ENCODE measurements around the gene CHCHD3. TPM values are rescaled to one million over a fixed set of nuclear protein-coding genes. Genes with fewer than 3 reads are reported as not detected.

CHCHD3 gene
- total RNA-seq, 1 experiment from 2014 or later, result 83.5 TPM

DNA sequence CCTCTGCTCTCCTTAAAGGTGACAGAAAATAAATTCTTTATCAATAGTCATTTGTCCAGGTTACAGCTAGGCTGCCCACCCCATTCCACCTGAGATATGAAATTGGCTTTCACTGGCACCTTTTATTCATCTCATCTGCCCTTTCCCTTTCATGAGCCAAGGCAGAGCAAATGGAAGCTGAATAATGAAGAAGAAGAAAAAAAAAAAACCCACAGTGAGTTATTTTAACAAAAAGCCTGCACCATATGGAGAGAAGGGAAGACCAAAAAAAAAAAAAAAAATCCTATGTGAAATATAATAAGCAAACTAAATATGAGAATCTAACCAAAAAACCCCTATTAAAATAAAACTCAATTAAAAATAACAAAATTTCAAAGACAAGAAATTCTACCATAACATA, 59.2 kb downstream of the CHCHD3 start:
- no peaks in the 10 kb centered on the region for H4K20me1 ChIP-seq (ENCODE audit: insufficient read depth, low read depth, low read length)
- no peak for DNase-seq
- H3K9me3 ChIP-seq (ENCODE audit: low read length), result peaks cover 4% of the 10 kb centered on the region

DNA sequence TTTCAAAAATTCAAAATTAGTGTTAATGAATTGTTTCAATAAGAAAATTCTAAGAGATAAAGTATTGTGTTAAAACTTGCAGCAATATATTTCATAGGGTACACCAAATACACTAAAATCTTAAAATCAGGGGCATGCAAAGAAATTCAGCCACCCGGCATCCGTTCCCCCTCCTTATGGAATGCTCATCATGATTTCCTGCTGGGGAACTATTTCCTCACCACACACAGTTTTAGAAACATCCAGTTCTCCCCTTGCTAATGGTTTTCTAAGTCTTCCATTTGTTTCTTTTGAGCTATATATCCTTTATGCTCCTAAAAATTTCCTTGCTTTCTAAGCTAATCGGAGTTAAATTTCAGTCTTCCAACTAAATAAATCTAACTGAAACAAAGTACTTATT, 60.7 kb downstream of the CHCHD3 start:
- Histone ChIP-seq H3K79me2 (ENCODE audit: low read length) (peaks cover 89% of the 10 kb centered on the region), H3K27me3 (ENCODE audit: low read length) (no peaks in the 10 kb centered on the region), H3K4me3 (ENCODE audit: low read length) (no peak overlapping the region), H3K4me1 (ENCODE audit: low read length) (no peaks in the 10 kb centered on the region), H3K9ac (ENCODE audit: low read length) (no peak overlapping the region), H3K27ac (ENCODE audit: low read length) (no peak overlapping the region), H4K20me1 (ENCODE audit: insufficient read depth, low read depth, low read length) (no peaks in the 10 kb centered on the region), H3K4me2 (ENCODE audit: low read depth, low read length, poor library complexity, severe bottlenecking) (no peak overlapping the region), H3K9me3 (ENCODE audit: low read length) (no peaks in the 10 kb centered on the region), H2AFZ (ENCODE audit: low read length) (no peak overlapping the region), H3K36me3 (ENCODE audit: insufficient read depth, low read length) (peaks cover 15% of the 10 kb centered on the region; the same call in 1 of the 2 replicates), H3K9me2 (replicated peaks; ENCODE audit: insufficient read depth, low read length) (no peaks in the 10 kb centered on the region)
- no peak for DNase-seq

More for the DNA sequence above, 59.2 kb downstream of the CHCHD3 start:
- no peak overlapping the region for H3K4me3 ChIP-seq (ENCODE audit: low read length)
- peaks cover 16% of the 10 kb centered on the region for H3K36me3 ChIP-seq (ENCODE audit: insufficient read depth, low read length)
- no peak overlapping the region for H3K9ac ChIP-seq (ENCODE audit: low read length)
- H3K27ac ChIP-seq (ENCODE audit: low read length), result no peak overlapping the region
- no peaks in the 10 kb centered on the region for H3K27me3 ChIP-seq (ENCODE audit: low read length)
- peaks cover 87% of the 10 kb centered on the region for H3K79me2 ChIP-seq (ENCODE audit: low read length)
- H3K4me2 ChIP-seq (ENCODE audit: low read depth, low read length, poor library complexity, severe bottlenecking), result no peak overlapping the region
- H3K9me2 ChIP-seq (replicated peaks; ENCODE audit: insufficient read depth, low read length), result no peaks in the 10 kb centered on the region
- H2AFZ ChIP-seq (ENCODE audit: low read length), result no peak overlapping the region
- no peaks in the 10 kb centered on the region for H3K4me1 ChIP-seq (ENCODE audit: low read length)

DNA sequence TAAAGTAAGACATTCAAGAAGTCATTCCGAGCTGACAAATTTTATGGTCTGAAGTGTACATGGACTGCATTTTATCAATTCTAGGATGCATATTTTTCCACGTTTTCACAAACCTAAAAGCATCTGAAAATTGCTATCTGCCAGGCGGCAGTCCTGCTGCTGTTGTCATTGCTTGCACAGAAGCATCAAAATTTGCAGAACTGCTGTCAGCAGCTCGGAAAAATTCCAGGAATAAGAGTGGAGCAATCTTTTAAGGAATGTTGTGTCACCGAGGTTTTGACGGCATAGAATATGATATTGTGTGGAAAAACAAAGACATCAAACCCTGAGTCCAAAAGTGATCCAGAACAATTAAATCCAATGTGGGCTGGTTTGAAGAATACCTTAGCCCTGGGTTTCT, 61.4 kb downstream of the CHCHD3 start:
- H3K9ac ChIP-seq (ENCODE audit: low read length), result no peak overlapping the region
- H3K4me3 ChIP-seq (ENCODE audit: low read length), result no peak overlapping the region
- H4K20me1 ChIP-seq (ENCODE audit: insufficient read depth, low read depth, low read length), result no peaks in the 10 kb centered on the region

DNA sequence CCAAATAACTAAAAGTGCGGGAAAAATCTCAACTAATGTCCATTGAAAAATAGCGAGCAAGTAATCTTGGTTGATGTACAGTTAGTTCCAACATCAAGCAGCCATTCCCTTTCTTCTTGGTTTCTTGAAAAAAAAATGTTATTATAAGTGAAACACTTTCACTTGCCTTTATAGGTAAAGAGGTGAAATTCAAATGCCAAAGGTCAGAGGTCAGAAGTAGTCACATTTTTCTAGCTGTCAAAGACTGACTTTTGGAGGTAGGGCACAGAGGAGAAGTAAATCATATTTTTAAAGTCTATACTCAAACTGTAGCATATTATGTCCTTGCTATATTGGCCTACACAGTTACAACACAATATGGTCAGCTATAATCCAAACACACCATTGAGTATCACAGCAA, 62.3 kb downstream of the CHCHD3 start:
- no peaks in the 10 kb centered on the region for H3K27me3 ChIP-seq (ENCODE audit: low read length)
- H3K79me2 ChIP-seq (ENCODE audit: low read length), result peaks cover 87% of the 10 kb centered on the region
- no peaks in the 10 kb centered on the region for H4K20me1 ChIP-seq (ENCODE audit: insufficient read depth, low read depth, low read length)
- H3K9ac ChIP-seq (ENCODE audit: low read length), result no peak overlapping the region
- no peak overlapping the region for H3K4me3 ChIP-seq (ENCODE audit: low read length)
- no peaks in the 10 kb centered on the region for H3K9me3 ChIP-seq (ENCODE audit: low read length)
- H2AFZ ChIP-seq (ENCODE audit: low read length), result no peak overlapping the region
- H3K4me2 ChIP-seq (ENCODE audit: low read depth, low read length, poor library complexity, severe bottlenecking), result no peak overlapping the region
- no peaks in the 10 kb centered on the region for H3K4me1 ChIP-seq (ENCODE audit: low read length)
- H3K27ac ChIP-seq (ENCODE audit: low read length), result no peak overlapping the region
- no peaks in the 10 kb centered on the region for H3K9me2 ChIP-seq (replicated peaks; ENCODE audit: insufficient read depth, low read length)
- no peak for DNase-seq
- H3K36me3 ChIP-seq (ENCODE audit: insufficient read depth, low read length), result peaks cover 19% of the 10 kb centered on the region; the same call in 1 of the 2 replicates

More for the DNA sequence above, 61.4 kb downstream of the CHCHD3 start:
- Histone ChIP-seq H3K27ac (ENCODE audit: low read length) (no peak overlapping the region), H3K9me2 (replicated peaks; ENCODE audit: insufficient read depth, low read length) (no peaks in the 10 kb centered on the region), H3K4me1 (ENCODE audit: low read length) (no peaks in the 10 kb centered on the region), H3K36me3 (ENCODE audit: insufficient read depth, low read length) (peaks cover 18% of the 10 kb centered on the region; the same call in 1 of the 2 replicates), H3K79me2 (ENCODE audit: low read length) (peaks cover 89% of the 10 kb centered on the region), H2AFZ (ENCODE audit: low read length) (no peak overlapping the region), H3K4me2 (ENCODE audit: low read depth, low read length, poor library complexity, severe bottlenecking) (no peak overlapping the region), H3K9me3 (ENCODE audit: low read length) (no peaks in the 10 kb centered on the region), H3K27me3 (ENCODE audit: low read length) (no peaks in the 10 kb centered on the region)
- no peak for DNase-seq

DNA sequence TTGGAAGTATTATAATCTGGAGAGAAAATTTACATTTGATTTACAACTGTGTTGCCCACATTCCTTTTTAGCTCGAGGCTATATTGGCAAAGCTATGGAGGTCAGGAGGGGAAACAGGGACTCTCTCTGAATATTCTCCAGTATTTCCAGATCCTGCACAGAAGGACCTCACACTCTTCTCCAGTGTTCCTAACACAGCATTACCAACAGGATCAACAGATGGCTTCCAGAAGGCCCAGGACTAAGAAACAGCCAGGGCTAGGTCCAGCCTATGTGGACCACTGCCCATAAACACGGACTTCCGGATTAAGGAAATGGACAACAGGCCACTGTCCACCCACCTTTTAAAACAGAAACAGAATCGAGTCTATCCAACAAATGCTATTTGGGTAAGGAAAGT, 65.3 kb downstream of the CHCHD3 start:
- Histone ChIP-seq H3K4me1 (ENCODE audit: low read length) (no peaks in the 10 kb centered on the region), H3K27ac (ENCODE audit: low read length) (no peak overlapping the region), H3K4me3 (ENCODE audit: low read length) (no peak overlapping the region)

DNA sequence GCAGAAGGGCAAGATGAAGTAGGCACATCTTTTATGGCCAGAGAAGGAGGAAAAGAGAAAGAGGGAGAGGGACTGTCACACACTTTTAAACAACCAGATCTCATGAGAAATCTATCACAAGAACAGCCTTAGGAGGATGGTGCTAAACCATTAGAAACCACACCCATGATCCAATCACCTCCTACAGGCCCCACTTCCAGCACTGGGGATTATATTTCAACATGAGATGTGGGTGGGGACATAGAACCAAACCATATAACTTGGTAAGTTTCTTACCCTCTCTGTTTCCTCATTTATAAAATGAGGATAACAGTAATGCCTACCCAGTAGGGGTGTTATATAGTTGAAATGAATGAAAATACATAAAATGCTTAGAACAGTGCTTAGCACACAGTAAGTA, 66.0 kb downstream of the CHCHD3 start:
- Histone ChIP-seq H4K20me1 (ENCODE audit: insufficient read depth, low read depth, low read length) (no peaks in the 10 kb centered on the region), H3K4me2 (ENCODE audit: low read depth, low read length, poor library complexity, severe bottlenecking) (no peak overlapping the region), H3K27ac (ENCODE audit: low read length) (no peak overlapping the region), H3K79me2 (ENCODE audit: low read length) (peaks cover 91% of the 10 kb centered on the region), H3K4me1 (ENCODE audit: low read length) (no peaks in the 10 kb centered on the region), H3K4me3 (ENCODE audit: low read length) (no peak overlapping the region), H3K9ac (ENCODE audit: low read length) (no peak overlapping the region), H2AFZ (ENCODE audit: low read length) (no peak overlapping the region), H3K9me2 (replicated peaks; ENCODE audit: insufficient read depth, low read length) (no peaks in the 10 kb centered on the region), H3K27me3 (ENCODE audit: low read length) (no peaks in the 10 kb centered on the region), H3K36me3 (ENCODE audit: insufficient read depth, low read length) (peaks cover 19% of the 10 kb centered on the region; the same call in 1 of the 2 replicates), H3K9me3 (ENCODE audit: low read length) (no peaks in the 10 kb centered on the region)
- no peak for DNase-seq

More for the DNA sequence above, 65.3 kb downstream of the CHCHD3 start:
- H3K27me3 ChIP-seq (ENCODE audit: low read length), result no peaks in the 10 kb centered on the region
- no peak overlapping the region for H3K4me2 ChIP-seq (ENCODE audit: low read depth, low read length, poor library complexity, severe bottlenecking)
- H3K79me2 ChIP-seq (ENCODE audit: low read length), result peaks cover 91% of the 10 kb centered on the region
- H3K9me2 ChIP-seq (replicated peaks; ENCODE audit: insufficient read depth, low read length), result no peaks in the 10 kb centered on the region
- no peak overlapping the region for H2AFZ ChIP-seq (ENCODE audit: low read length)
- H4K20me1 ChIP-seq (ENCODE audit: insufficient read depth, low read depth, low read length), result no peaks in the 10 kb centered on the region
- no peaks in the 10 kb centered on the region for H3K9me3 ChIP-seq (ENCODE audit: low read length)
- DNase-seq, result no peak
- no peak overlapping the region for H3K9ac ChIP-seq (ENCODE audit: low read length)
- peaks cover 19% of the 10 kb centered on the region; the same call in 1 of the 2 replicates for H3K36me3 ChIP-seq (ENCODE audit: insufficient read depth, low read length)

DNA sequence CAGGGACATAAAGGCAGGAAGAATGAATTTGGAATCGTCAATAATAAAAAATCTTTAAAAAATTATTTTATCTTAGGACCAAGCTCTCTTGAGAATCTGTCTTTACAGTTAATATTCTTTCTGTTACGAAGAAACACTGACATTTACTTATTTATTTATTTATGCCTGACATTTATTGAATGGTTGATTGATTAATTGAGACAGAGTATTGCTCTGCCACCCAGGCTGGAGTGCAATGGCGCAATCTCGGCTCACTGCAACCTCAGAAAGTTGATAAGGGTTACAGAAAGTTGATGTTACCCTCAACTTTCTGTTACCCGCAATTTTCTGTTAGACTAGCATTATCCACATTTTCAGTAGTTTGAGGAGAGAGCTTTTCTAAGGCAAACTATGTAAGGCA, 70.1 kb downstream of the CHCHD3 start:
- DNase-seq, result no peak
- Histone ChIP-seq H3K27me3 (ENCODE audit: low read length) (no peaks in the 10 kb centered on the region), H2AFZ (ENCODE audit: low read length) (no peak overlapping the region), H3K9me3 (ENCODE audit: low read length) (no peaks in the 10 kb centered on the region), H3K9ac (ENCODE audit: low read length) (no peak overlapping the region), H4K20me1 (ENCODE audit: insufficient read depth, low read depth, low read length) (no peaks in the 10 kb centered on the region), H3K9me2 (replicated peaks; ENCODE audit: insufficient read depth, low read length) (no peaks in the 10 kb centered on the region), H3K36me3 (ENCODE audit: insufficient read depth, low read length) (peaks cover 11% of the 10 kb centered on the region), H3K4me2 (ENCODE audit: low read depth, low read length, poor library complexity, severe bottlenecking) (no peak overlapping the region), H3K4me1 (ENCODE audit: low read length) (no peaks in the 10 kb centered on the region), H3K79me2 (ENCODE audit: low read length) (peaks cover 95% of the 10 kb centered on the region), H3K27ac (ENCODE audit: low read length) (no peak overlapping the region), H3K4me3 (ENCODE audit: low read length) (no peak overlapping the region)

DNA sequence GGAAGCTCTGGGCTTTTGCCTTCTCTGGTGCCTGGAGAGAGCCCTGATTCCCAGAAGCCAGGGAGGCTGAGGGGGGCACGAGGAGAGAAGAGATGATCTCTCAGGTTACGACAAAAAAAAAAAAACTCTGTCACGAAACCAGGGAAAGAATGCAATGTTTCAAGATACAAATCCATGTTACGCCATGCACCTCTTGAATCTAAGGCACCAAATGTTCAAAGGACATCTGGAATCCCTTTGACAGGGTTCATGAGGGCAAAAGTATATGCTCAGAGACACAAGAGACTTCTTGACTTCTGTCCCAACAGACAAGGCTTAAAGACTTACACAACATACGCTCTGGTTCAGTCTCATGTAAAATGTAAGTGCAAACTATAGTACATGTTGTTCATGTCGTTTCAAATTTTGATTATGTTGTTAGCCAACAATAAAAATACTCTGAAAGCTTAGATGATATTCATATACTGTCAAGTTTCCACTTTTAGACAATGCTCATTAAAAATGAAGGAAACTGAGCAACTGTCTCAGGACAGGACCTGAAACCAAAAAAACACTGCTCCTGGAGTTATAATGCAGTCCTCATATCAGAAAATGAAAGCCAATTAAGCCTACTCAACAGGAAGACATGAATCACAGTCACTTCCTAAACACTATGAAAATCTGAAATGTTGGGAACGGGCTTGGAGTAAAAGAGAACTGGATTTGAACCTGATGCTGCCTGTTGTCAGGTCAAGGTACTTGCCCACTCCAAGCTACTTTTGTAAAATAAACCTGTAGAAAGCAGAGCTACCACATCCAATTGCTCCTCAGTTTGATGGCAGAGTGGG, 72.3 kb downstream of the CHCHD3 start:
- H3K79me2 ChIP-seq (ENCODE audit: low read length), result peaks cover 93% of the 10 kb centered on the region
- no peak for DNase-seq
- no peak overlapping the region for H2AFZ ChIP-seq (ENCODE audit: low read length)

More for the DNA sequence above, 72.3 kb downstream of the CHCHD3 start:
- Histone ChIP-seq H3K4me1 (ENCODE audit: low read length) (no peaks in the 10 kb centered on the region), H3K27me3 (ENCODE audit: low read length) (no peaks in the 10 kb centered on the region), H3K9me2 (replicated peaks; ENCODE audit: insufficient read depth, low read length) (no peaks in the 10 kb centered on the region), H3K36me3 (ENCODE audit: insufficient read depth, low read length) (peaks cover 6% of the 10 kb centered on the region), H3K9me3 (ENCODE audit: low read length) (no peaks in the 10 kb centered on the region), H3K9ac (ENCODE audit: low read length) (no peak overlapping the region), H3K4me2 (ENCODE audit: low read depth, low read length, poor library complexity, severe bottlenecking) (no peak overlapping the region), H3K4me3 (ENCODE audit: low read length) (no peak overlapping the region), H4K20me1 (ENCODE audit: insufficient read depth, low read depth, low read length) (no peaks in the 10 kb centered on the region), H3K27ac (ENCODE audit: low read length) (no peak overlapping the region)
